ENCODE data around the gene GLP1R.

GLP1R gene

DNA sequence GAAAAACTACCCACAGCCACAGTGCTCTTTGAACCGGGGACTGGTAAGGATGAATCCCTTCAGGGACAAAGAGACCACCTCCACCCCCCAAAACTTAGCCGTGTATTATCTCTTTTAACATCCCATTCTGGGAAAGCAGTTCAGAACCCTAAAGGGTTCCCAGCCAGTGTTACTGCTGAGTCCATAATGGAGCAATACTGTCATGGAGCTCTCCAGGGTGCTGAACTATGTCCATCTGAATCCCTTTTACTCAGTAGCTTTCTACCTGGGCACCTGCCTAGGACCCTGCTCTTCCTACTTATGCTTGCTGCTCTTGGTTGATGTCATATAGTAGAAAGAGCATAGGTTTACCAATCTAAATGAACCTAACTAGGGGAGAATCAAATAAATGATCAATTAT lies 88.7 kb downstream of the GLP1R start:
- Histone ChIP-seq H3K9me3 (ENCODE audit: severe bottlenecking) (peaks cover 5% of the 10 kb centered on the region), H3K4me3 (ENCODE audit: low read depth, low read length) (no peak overlapping the region), H3K36me3 (no peaks in the 10 kb centered on the region), H3K27me3 (ENCODE audit: insufficient read depth, low read depth, severe bottlenecking) (no peaks in the 10 kb centered on the region), H3K27ac (no peak overlapping the region)
- TF ChIP-seq, protein P1, sequence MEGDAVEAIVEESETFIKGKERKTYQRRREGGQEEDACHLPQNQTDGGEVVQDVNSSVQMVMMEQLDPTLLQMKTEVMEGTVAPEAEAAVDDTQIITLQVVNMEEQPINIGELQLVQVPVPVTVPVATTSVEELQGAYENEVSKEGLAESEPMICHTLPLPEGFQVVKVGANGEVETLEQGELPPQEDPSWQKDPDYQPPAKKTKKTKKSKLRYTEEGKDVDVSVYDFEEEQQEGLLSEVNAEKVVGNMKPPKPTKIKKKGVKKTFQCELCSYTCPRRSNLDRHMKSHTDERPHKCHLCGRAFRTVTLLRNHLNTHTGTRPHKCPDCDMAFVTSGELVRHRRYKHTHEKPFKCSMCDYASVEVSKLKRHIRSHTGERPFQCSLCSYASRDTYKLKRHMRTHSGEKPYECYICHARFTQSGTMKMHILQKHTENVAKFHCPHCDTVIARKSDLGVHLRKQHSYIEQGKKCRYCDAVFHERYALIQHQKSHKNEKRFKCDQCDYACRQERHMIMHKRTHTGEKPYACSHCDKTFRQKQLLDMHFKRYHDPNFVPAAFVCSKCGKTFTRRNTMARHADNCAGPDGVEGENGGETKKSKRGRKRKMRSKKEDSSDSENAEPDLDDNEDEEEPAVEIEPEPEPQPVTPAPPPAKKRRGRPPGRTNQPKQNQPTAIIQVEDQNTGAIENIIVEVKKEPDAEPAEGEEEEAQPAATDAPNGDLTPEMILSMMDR (IDR thresholded peaks at IDR 0.05; ENCODE audit: low read depth, low read length) = no peak
- DNase-seq = no peak

Measured in WERI-Rb-1 (cell line).